ENCODE data around the gene IL1R1. TPM values are rescaled to one million over a fixed set of nuclear protein-coding genes. Genes with fewer than 3 reads are reported as not detected.

Gene IL1R1
- polyA plus RNA-seq, 1 donor from 2014 or later: not detected

- Histone ChIP-seq H3K36me3 (ENCODE audit: insufficient read depth, low read length) (no peaks in the 10 kb centered on the region), H3K4me3 (ENCODE audit: low read length) (no peak overlapping the region), H3K9ac (ENCODE audit: low read length) (no peak overlapping the region), H3K27ac (ENCODE audit: low read length) (no peak overlapping the region), H3K79me2 (replicated peaks; ENCODE audit: insufficient read depth, low read length) (no peaks in the 10 kb centered on the region), H3K27me3 (ENCODE audit: insufficient read depth, low read depth, low read length) (no peaks in the 10 kb centered on the region), H3K9me3 (ENCODE audit: low read length) (no peaks in the 10 kb centered on the region), H4K20me1 (ENCODE audit: insufficient read depth) (no peaks in the 10 kb centered on the region), H3F3A (ENCODE audit: insufficient read depth, low read length, poor library complexity, severe bottlenecking) (no peaks in the 10 kb centered on the region), H2AFZ (ENCODE audit: low read depth, low read length) (no peak overlapping the region), H3K9me2 (ENCODE audit: insufficient read depth, low read length) (no peaks in the 10 kb centered on the region), H3K4me2 (ENCODE audit: low read length) (no peak overlapping the region)
- TF ChIP-seq POLR2AphosphoS5 (IDR thresholded peaks at IDR 0.05): no peak
- no peak for TF ChIP-seq REST (IDR thresholded peaks at IDR 0.05; ENCODE audit: borderline replicate concordance)
- no peak for TF ChIP-seq TAF1 (IDR thresholded peaks at IDR 0.05; ENCODE audit: low read depth)
- no peak for TF ChIP-seq RAD21 (conservative IDR thresholded peaks at IDR 0.05)
- no peak for TF ChIP-seq EP300 (conservative IDR thresholded peaks at IDR 0.05; ENCODE audit: poor library complexity, severe bottlenecking)
Measured at GRCh38 chr2:102217032-102217431, 74.5 kb downstream of the IL1R1 start.

DNA sequence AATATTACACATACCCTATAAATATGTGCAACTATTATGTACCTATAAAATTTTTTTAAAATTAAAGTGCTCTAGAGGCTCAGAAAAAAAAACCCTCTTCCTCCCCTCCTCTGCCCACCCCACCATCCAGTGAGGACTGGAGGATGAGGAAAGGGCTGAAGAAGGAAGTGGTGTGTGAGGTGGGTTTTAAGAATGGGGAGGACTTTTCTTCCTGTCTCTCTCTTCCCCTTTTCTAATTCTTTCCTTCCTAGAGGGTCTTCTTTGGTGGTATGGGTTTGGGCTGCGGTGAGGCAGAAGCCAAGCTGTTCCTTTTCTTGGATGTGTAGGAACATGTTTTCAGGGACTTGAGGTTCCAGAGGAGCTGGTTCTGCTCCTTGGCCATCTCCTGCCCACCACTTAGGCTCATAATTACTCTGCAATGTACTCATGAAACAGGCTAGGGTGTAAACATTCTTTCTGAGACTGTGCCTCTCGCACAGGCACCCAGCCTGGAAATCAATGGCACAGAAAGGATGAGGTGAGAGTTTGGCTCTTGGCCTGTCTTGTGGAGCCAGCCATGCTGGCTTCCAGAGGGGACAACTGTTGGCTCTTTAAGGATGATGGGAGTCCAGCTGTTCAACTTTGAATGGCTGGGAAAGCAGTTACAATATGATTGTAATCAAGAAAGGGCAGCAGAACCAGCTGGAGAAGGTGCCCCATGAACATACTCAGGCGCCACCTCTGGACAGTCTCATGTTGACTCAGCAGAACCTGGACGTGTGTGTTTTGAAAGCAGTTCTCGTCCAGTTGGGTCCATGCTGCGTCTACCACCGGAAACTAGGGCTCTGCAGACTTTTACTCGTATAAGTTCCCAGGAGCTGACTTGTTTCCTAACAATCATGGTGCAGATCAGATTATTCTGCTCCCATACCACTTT is 82.5 kb downstream of the IL1R1 start:
- Histone ChIP-seq H3K9ac (ENCODE audit: low read length) (no peak overlapping the region), H4K20me1 (ENCODE audit: insufficient read depth) (no peaks in the 10 kb centered on the region), H3K79me2 (replicated peaks; ENCODE audit: insufficient read depth, low read length) (no peaks in the 10 kb centered on the region), H3K9me3 (ENCODE audit: low read length) (no peaks in the 10 kb centered on the region), H3K9me2 (ENCODE audit: insufficient read depth, low read length) (no peaks in the 10 kb centered on the region), H3F3A (ENCODE audit: insufficient read depth, low read length, poor library complexity, severe bottlenecking) (no peaks in the 10 kb centered on the region), H2AFZ (ENCODE audit: low read depth, low read length) (no peak overlapping the region), H3K4me3 (ENCODE audit: low read length) (no peak overlapping the region), H3K36me3 (ENCODE audit: insufficient read depth, low read length) (no peaks in the 10 kb centered on the region), H3K27ac (ENCODE audit: low read length) (no peak overlapping the region), H3K4me2 (ENCODE audit: low read length) (no peak overlapping the region), H3K27me3 (ENCODE audit: insufficient read depth, low read depth, low read length) (no peaks in the 10 kb centered on the region)
- TF ChIP-seq SMC3 (conservative IDR thresholded peaks at IDR 0.05; ENCODE audit: poor library complexity): no peak

- TF ChIP-seq SMC3 (conservative IDR thresholded peaks at IDR 0.05; ENCODE audit: poor library complexity): no peak
- no peak overlapping the region for H2AFZ ChIP-seq (ENCODE audit: low read depth, low read length)
- no peaks in the 10 kb centered on the region for H3K9me2 ChIP-seq (ENCODE audit: insufficient read depth, low read length)
- no peaks in the 10 kb centered on the region for H3F3A ChIP-seq (ENCODE audit: insufficient read depth, low read length, poor library complexity, severe bottlenecking)
- H3K4me3 ChIP-seq (ENCODE audit: low read length): no peak overlapping the region
- H3K36me3 ChIP-seq (ENCODE audit: insufficient read depth, low read length): no peaks in the 10 kb centered on the region
- H3K9me3 ChIP-seq (ENCODE audit: low read length): no peaks in the 10 kb centered on the region
- no peak overlapping the region for H3K4me2 ChIP-seq (ENCODE audit: low read length)
- H3K27me3 ChIP-seq (ENCODE audit: insufficient read depth, low read depth, low read length): no peaks in the 10 kb centered on the region
- no peaks in the 10 kb centered on the region for H3K79me2 ChIP-seq (replicated peaks; ENCODE audit: insufficient read depth, low read length)
- H3K9ac ChIP-seq (ENCODE audit: low read length): no peak overlapping the region
- H3K27ac ChIP-seq (ENCODE audit: low read length): no peak overlapping the region
- no peaks in the 10 kb centered on the region for H4K20me1 ChIP-seq (ENCODE audit: insufficient read depth)
Measured at GRCh38 chr2:102226171-102226570, 83.6 kb downstream of the IL1R1 start.
